A549 (cell line): Measurements from ENCODE around the gene C16orf54.

ENCODE experiments used
- MAX ChIP-seq: IDR thresholded peaks from 2 replicates; pipeline ENCODE4 v1.6.1; 2012
- POLR2A ChIP-seq: IDR thresholded peaks from 2 replicates; pipeline ENCODE4 v1.6.1; 2012; ENCODE audit warnings: mild to moderate bottlenecking, low read length
- REST ChIP-seq: fragments of 200-600 bp; sonication (generic); IDR thresholded peaks from 2 replicates; pipeline ENCODE4 v1.6.1; 2016; ENCODE audit warnings: antibody characterized with exemption, mild to moderate bottlenecking, moderate library complexity
- ZFP36 ChIP-seq: fragments of 450-650 bp; IDR thresholded peaks from 2 replicates; pipeline ENCODE4 v1.6.1; 2014; ENCODE audit warnings: borderline replicate concordance; ENCODE audit not compliant: partially characterized antibody

GRCh38 chr16:29775742-29776408, 30.1 kb upstream of the C16orf54 start:
- TF ChIP-seq ZFP36 (no peak), REST (no peak), POLR2A (no peak), MAX (no peak)
